Liver (tissue), 9 donors: ENCODE measurements around the gene PHTF2. TPM values are rescaled to one million over a fixed set of nuclear protein-coding genes. Genes with fewer than 3 reads are reported as not detected.

Source experiments
- DNase-seq: peaks from one replicate; pipeline ENCODE4 v3.0.0-alpha.2; 2017; ENCODE audit warnings: low spot score
- H3K27ac ChIP-seq, 2 donors: one replicate each; pipeline ENCODE4 v1.7.0; 2013; ENCODE audit warnings: inconsistent platforms in 2 of 2, low read length in 2 of 2, control low read depth in 1 of 2, low read depth in 1 of 2, mild to moderate bottlenecking in 1 of 2
- H3K27me3 ChIP-seq, 4 donors: one replicate each; pipeline versions ENCODE4 v1.6.1 to v1.7.0; 2013; ENCODE audit warnings: low read length in 3 of 4, inconsistent platforms in 1 of 4, mild to moderate bottlenecking in 1 of 4, moderate library complexity in 1 of 4; ENCODE audit not compliant: control insufficient read depth in 4 of 4, insufficient read depth in 4 of 4
- H3K36me3 ChIP-seq, 4 donors: one replicate each; pipeline versions ENCODE4 v1.6.1 to v1.7.0; 2013; ENCODE audit warnings: low read length in 3 of 4, mild to moderate bottlenecking in 3 of 4, low read depth in 1 of 4, moderate library complexity in 1 of 4; ENCODE audit not compliant: control insufficient read depth in 4 of 4, insufficient read depth in 3 of 4
- H3K4me1 ChIP-seq, 4 donors: one replicate each; pipeline versions ENCODE4 v1.6.1 to v1.7.0; 2013; ENCODE audit warnings: low read length in 3 of 4, mild to moderate bottlenecking in 3 of 4, moderate library complexity in 1 of 4; ENCODE audit not compliant: control insufficient read depth in 4 of 4, insufficient read depth in 4 of 4
- H3K4me3 ChIP-seq, 3 donors: one replicate each; pipeline versions ENCODE4 v1.6.1 to v1.7.0; 2013; ENCODE audit warnings: low read length in 3 of 3, control low read depth in 1 of 3, low read depth in 1 of 3, mild to moderate bottlenecking in 1 of 3
- H3K9ac ChIP-seq, 2 donors: one replicate each; pipeline ENCODE4 v1.7.0; 2013; ENCODE audit warnings: low read length in 2 of 2, mild to moderate bottlenecking in 2 of 2, moderate library complexity in 2 of 2, control low read depth in 1 of 2, low read depth in 1 of 2
- H3K9me3 ChIP-seq, 4 donors: one replicate each; pipeline versions ENCODE4 v1.6.1 to v1.7.0; 2013; ENCODE audit warnings: low read length in 3 of 4; ENCODE audit not compliant: control insufficient read depth in 4 of 4
- ATF3 ChIP-seq: IDR thresholded peaks from 2 replicates; pipeline ENCODE4 v1.6.1; 2016; ENCODE audit warnings: antibody characterized with exemption
- CTCF ChIP-seq: fragments of 150-350 bp; IDR thresholded peaks from 2 replicates; pipeline ENCODE4 v1.5.1; 2017; ENCODE audit warnings: improper control_type of control experiment, low read depth, low read length; ENCODE audit not compliant: missing input control
- EGR1 ChIP-seq, 2 donors: IDR thresholded peaks; 2 replicates each; pipeline ENCODE4 v1.6.1; 2016 to 2018; ENCODE audit warnings: antibody characterized with exemption in 2 of 2, low read depth in 2 of 2
- FOXA1 ChIP-seq: IDR thresholded peaks from 2 replicates; pipeline ENCODE4 v1.6.1; 2016; ENCODE audit warnings: antibody characterized with exemption
- FOXA2 ChIP-seq: IDR thresholded peaks from 2 replicates; pipeline ENCODE4 v1.6.1; 2016; ENCODE audit warnings: antibody characterized with exemption
- GABPA ChIP-seq, 2 donors: IDR thresholded peaks in 1 of 2; conservative IDR thresholded peaks in 1 of 2; 2 replicates each; pipeline ENCODE4 v1.6.1; 2016; ENCODE audit warnings: antibody characterized with exemption in 2 of 2, mild to moderate bottlenecking in 1 of 2, moderate library complexity in 1 of 2
- HNF4A ChIP-seq, 2 donors: conservative IDR thresholded peaks; 2 replicates each; pipeline ENCODE4 v1.6.1; 2016; ENCODE audit warnings: antibody characterized with exemption in 2 of 2, mild to moderate bottlenecking in 2 of 2
- HNF4G ChIP-seq: IDR thresholded peaks from 2 replicates; pipeline ENCODE4 v1.6.1; 2016; ENCODE audit warnings: antibody characterized with exemption
- JUND ChIP-seq, 2 donors: IDR thresholded peaks; 2 replicates each; pipeline ENCODE4 v1.6.1; 2016; ENCODE audit warnings: antibody characterized with exemption in 2 of 2
- NR2F2 ChIP-seq: IDR thresholded peaks from 2 replicates; pipeline ENCODE4 v1.6.1; 2016; ENCODE audit warnings: antibody characterized with exemption
- RAD21 ChIP-seq, 2 donors: IDR thresholded peaks; 2 replicates each; pipeline ENCODE4 v1.6.1; 2016; ENCODE audit warnings: antibody characterized with exemption in 2 of 2, mild to moderate bottlenecking in 2 of 2
- REST ChIP-seq: IDR thresholded peaks from 2 replicates; pipeline ENCODE4 v1.6.1; 2016; ENCODE audit warnings: antibody characterized with exemption, mild to moderate bottlenecking
- RXRA ChIP-seq, 2 donors: IDR thresholded peaks; 2 replicates each; pipeline ENCODE4 v1.6.1; 2017 to 2018; ENCODE audit warnings: antibody characterized with exemption in 2 of 2, mild to moderate bottlenecking in 1 of 2
- SP1 ChIP-seq: IDR thresholded peaks from 2 replicates; pipeline ENCODE4 v1.6.1; 2018; ENCODE audit warnings: antibody characterized with exemption, mild to moderate bottlenecking
- TAF1 ChIP-seq: conservative IDR thresholded peaks from 2 replicates; pipeline ENCODE4 v1.6.1; 2016; ENCODE audit warnings: antibody characterized with exemption, mild to moderate bottlenecking
- YY1 ChIP-seq: IDR thresholded peaks from 2 replicates; pipeline ENCODE4 v1.6.1; 2016; ENCODE audit warnings: antibody characterized with exemption, mild to moderate bottlenecking
- ZBTB33 ChIP-seq: IDR thresholded peaks from 2 replicates; pipeline ENCODE4 v1.6.1; 2016; ENCODE audit warnings: antibody characterized with exemption
- WGBS: extraction: QIAGEN DNeasy Blood & Tissue Kit; methylation state at CpG from one replicate; pipeline ENCODE4 v1.1.7; 2013; 5-methylcytosine and 5-hydroxymethylcytosine counted together
- polyA plus RNA-seq, 2 donors: library from polyadenylated mRNA; stranded (reverse) in 1 of 2; unstranded in 1 of 2; fragments of 200-250 nt in 1 of 2; fragments of >200 nt in 1 of 2; fragmentation: Nextera tagmentation in 1 of 2; extraction: Ambion mirVana in 1 of 2; gene quantifications; one replicate each; pipeline versions ENCODE4 v1.2.1 to v1.2.3, GENCODE V29; 2013 to 2015
- total RNA-seq, 2 donors: library from RNA; depleted of rRNA; stranded (reverse); fragments of >200 nt; gene quantifications; one replicate each; pipeline ENCODE4 v1.2.3, GENCODE V29; 2014
- TF ChIP-seq, protein P1 (sequence below): IDR thresholded peaks from 2 replicates; pipeline ENCODE4 v1.6.1; 2016; ENCODE audit warnings: antibody characterized with exemption
- donor health status: healthy.
- donor health status: healthy.
- donor health status: healthy.
- donor health status: healthy.
- donor health status: healthy.

PHTF2 gene
- total and polyA plus RNA-seq, 4 donors = 2.2 to 7.3 (median 4.7) TPM

DNA sequence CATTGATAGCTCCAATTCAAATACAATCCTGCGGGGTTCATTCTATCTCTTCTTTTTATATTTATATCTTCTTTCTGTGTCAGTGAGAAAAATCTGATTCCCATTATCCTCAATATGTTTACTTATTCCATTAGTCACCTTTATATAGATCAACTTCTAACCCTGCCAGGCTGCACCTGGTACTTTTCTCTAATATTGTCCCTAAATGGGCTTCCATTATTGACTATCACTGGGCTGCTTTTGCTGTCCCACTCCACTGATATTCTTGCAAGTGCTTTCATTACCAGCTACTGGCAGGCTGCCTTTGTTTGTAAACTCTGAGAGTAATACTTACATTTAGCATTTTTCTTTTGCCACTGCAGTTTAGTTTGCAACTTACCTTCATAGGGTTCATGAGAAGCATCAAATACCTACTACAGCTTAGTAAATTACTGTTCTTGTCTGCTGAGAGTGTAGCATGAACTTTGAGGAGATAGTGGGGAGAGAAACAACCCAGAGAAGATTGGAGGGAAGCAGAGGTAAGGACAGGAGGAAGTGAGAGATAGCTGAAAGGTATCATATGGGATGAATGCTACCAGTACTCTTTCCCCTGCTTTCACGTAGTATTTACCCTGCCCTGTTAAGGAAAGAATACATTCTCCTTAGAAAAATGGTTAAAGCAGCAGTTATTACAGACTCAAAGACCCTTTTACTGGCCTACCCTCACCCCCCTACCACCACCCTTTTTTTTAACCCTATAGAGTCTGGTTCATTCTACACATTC lies 119.1 kb downstream of the PHTF2 start (continued):
- TF ChIP-seq ZBTB33 (no peak), RAD21 (IDR thresholded peaks at IDR 0.05) (no peak), SP1 (no peak), EGR1 (IDR thresholded peaks at IDR 0.05; ENCODE audit: low read depth in 2 of 2) (no peak), HNF4G (no peak), FOXA2 (no peak)
- TF ChIP-seq, protein P1, sequence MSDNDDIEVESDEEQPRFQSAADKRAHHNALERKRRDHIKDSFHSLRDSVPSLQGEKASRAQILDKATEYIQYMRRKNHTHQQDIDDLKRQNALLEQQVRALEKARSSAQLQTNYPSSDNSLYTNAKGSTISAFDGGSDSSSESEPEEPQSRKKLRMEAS = no peak

DNA sequence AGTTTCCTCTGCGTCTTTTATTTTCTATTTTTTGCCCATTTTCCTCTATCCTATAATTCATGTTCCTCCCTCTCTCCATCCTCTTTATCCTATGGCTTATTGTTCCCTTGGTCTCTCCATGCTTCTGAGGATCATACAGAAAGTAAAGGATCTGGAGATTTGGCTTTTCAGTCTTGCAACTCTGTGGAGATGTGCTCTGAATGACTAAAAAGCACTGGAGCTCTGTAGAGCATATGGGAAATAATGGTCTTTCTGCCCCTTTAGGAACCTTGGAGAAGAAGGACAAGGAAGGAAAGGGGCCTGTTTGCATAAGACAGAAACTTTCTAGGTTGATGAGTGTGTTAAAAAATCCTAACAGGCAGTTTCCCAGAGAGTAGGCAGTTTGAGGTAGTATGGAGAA lies 120.1 kb downstream of the PHTF2 start:
- TF ChIP-seq HNF4A (conservative IDR thresholded peaks at IDR 0.05) (no peak), SP1 (no peak), TAF1 (no peak), CTCF (no peak), RXRA (IDR thresholded peaks at IDR 0.05) (no peak), GABPA (IDR thresholded peaks at IDR 0.05 in 1 of 2, conservative IDR thresholded peaks at IDR 0.05 in 1 of 2) (no peak), ATF3 (no peak), EGR1 (IDR thresholded peaks at IDR 0.05; ENCODE audit: low read depth in 2 of 2) (no peak), HNF4G (no peak), FOXA2 (no peak), JUND (IDR thresholded peaks at IDR 0.05) (no peak), NR2F2 (no peak), RAD21 (IDR thresholded peaks at IDR 0.05) (no peak), REST (no peak), YY1 (no peak), ZBTB33 (no peak), FOXA1 (no peak)
- TF ChIP-seq, protein P1 = no peak
- 94% methylated on average over 1 of the region's 1 CpG for WGBS
- no peak for DNase-seq
- peaks cover 0 to 2% (median 0%) of the 10 kb centered on the region in 4 donors for H3K36me3 ChIP-seq
- no peaks in the 10 kb centered on the region for H3K27me3 ChIP-seq
- H3K27ac ChIP-seq = no peak overlapping the region
- H3K9ac ChIP-seq = no peak overlapping the region
- H3K4me3 ChIP-seq = no peak overlapping the region
- no peaks in the 10 kb centered on the region for H3K4me1 ChIP-seq
- no peaks in the 10 kb centered on the region for H3K9me3 ChIP-seq
